ENCODE data around the gene LRP5.

GRCh38 chr11:68479390-68479789, 167.0 kb downstream of the LRP5 start:
- no peak for TF ChIP-seq POLR2A (IDR thresholded peaks at IDR 0.05)
- no peak for TF ChIP-seq CTCF (IDR thresholded peaks at IDR 0.05)
